IMR-90 (cell line): Measurements from ENCODE around the gene RFC2. TPM values are rescaled to one million over a fixed set of nuclear protein-coding genes. Genes with fewer than 3 reads are reported as not detected.
A peak's percentile ranks its signal among the peaks of the same experiment; 100 is the strongest.

ENCODE experiments used
- ATAC-seq: fragments of 200-7000 bp; cut with Tn5 transposase; 2 replicates; pipeline ENCODE4 v1.9.1; 2020; ENCODE audit warnings: low read depth, mild to moderate bottlenecking, moderate library complexity
- BruUV-seq: library from RNA; stranded (reverse); fragments of 400-500 nt; replicated peaks from 2 replicates; lab custom pipeline; 2021; lab: Mats Ljungman, UMichigan
- CTCF ChIA-PET: fragments of 300-600 bp; formaldehyde crosslinking; extraction: SDS; loops from one replicate; lab custom pipeline; 2021; ENCODE audit warnings: antibody characterized with exemption; lab: Yijun Ruan, JAX
- POLR2A ChIA-PET: fragments of 300-600 bp; sonication (Branson Sonifier 250); formaldehyde crosslinking; loops from one replicate; lab custom pipeline; 2022; ENCODE audit warnings: antibody characterized with exemption; ENCODE audit not compliant: unreplicated experiment; lab: Charles Lee
- DNase-seq: peaks from one replicate; pipeline ENCODE4 v3.0.0; 2013
- H2AFZ ChIP-seq: replicated peaks from 2 replicates; pipeline ENCODE3; 2013; ENCODE audit warnings: low read length, mild to moderate bottlenecking; ENCODE audit not compliant: poor library complexity
- H2AK5ac ChIP-seq: 2 replicates; pipeline ENCODE4 v1.6.1; 2013; ENCODE audit warnings: low read depth, low read length, inconsistent platforms
- H2AK9ac ChIP-seq: replicated peaks from 2 replicates; pipeline ENCODE3; 2013; ENCODE audit warnings: mild to moderate bottlenecking, low read depth, low read length, moderate library complexity; ENCODE audit not compliant: poor library complexity
- H2BK120ac ChIP-seq: 2 replicates; pipeline ENCODE4 v1.6.1; 2013; ENCODE audit warnings: low read depth, low read length, inconsistent platforms
- H2BK15ac ChIP-seq: 3 replicates; pipeline ENCODE4 v1.6.1; 2013; ENCODE audit warnings: low read depth, low read length, inconsistent platforms
- H2BK20ac ChIP-seq: 2 replicates; pipeline ENCODE4 v1.6.1; 2013; ENCODE audit warnings: low read depth, mild to moderate bottlenecking, inconsistent platforms, low read length, moderate library complexity
- H2BK5ac ChIP-seq: 2 replicates; pipeline ENCODE4 v1.6.1; 2013; ENCODE audit warnings: mild to moderate bottlenecking, low read depth, low read length, inconsistent platforms; ENCODE audit not compliant: poor library complexity, severe bottlenecking
- H3K14ac ChIP-seq: replicated peaks from 2 replicates; pipeline ENCODE4 v1.6.1; 2013; ENCODE audit warnings: low read depth, low read length, inconsistent platforms
- H3K18ac ChIP-seq: 2 replicates; pipeline ENCODE4 v1.6.1; 2013; ENCODE audit warnings: low read depth, low read length, control low read depth
- H3K23ac ChIP-seq: 2 replicates; pipeline ENCODE4 v1.6.1; 2013; ENCODE audit warnings: low read depth, low read length, inconsistent platforms
- H3K27ac ChIP-seq: 2 replicates; pipeline ENCODE4 v1.5.1; 2013; ENCODE audit warnings: mild to moderate bottlenecking, control low read depth, low read length; ENCODE audit not compliant: insufficient read depth
- H3K27me3 ChIP-seq: 2 replicates; pipeline ENCODE4 v1.6.1; 2013; ENCODE audit warnings: low read length; ENCODE audit not compliant: control insufficient read depth, insufficient read depth
- H3K36me3 ChIP-seq: 2 replicates; pipeline ENCODE4 v1.6.1; 2013; ENCODE audit warnings: low read length, mixed read lengths; ENCODE audit not compliant: control insufficient read depth, insufficient read depth
- H3K4ac ChIP-seq: 2 replicates; pipeline ENCODE4 v1.6.1; 2013; ENCODE audit warnings: low read depth, low read length, inconsistent platforms
- H3K4me1 ChIP-seq: 2 replicates; pipeline ENCODE4 v1.6.1; 2013; ENCODE audit warnings: low read length, mixed read lengths; ENCODE audit not compliant: control insufficient read depth, insufficient read depth
- H3K4me2 ChIP-seq: 2 replicates; pipeline ENCODE4 v1.6.1; 2013; ENCODE audit warnings: low read depth, mild to moderate bottlenecking, control low read depth, low read length, moderate library complexity
- H3K4me3 ChIP-seq: 2 replicates; pipeline ENCODE4 v1.5.1; 2013; ENCODE audit warnings: low read depth, mild to moderate bottlenecking, control low read depth, low read length, moderate library complexity; ENCODE audit not compliant: insufficient read depth
- H3K56ac ChIP-seq: 2 replicates; pipeline ENCODE4 v1.6.1; 2013; ENCODE audit warnings: low read length, inconsistent platforms; ENCODE audit not compliant: insufficient read depth; ENCODE audit errors: extremely low read depth
- H3K79me1 ChIP-seq, 2 experiments: 2 replicates each; pipeline ENCODE4 v1.6.1; 2013; ENCODE audit warnings: low read length in 2 of 2, inconsistent platforms in 1 of 2, low read depth in 1 of 2
- H3K9ac ChIP-seq: 2 replicates; pipeline ENCODE4 v1.6.1; 2013; ENCODE audit warnings: low read depth, low read length, control low read depth
- H3K9me1 ChIP-seq: 2 replicates; pipeline ENCODE4 v1.6.1; 2013; ENCODE audit warnings: low read length, inconsistent platforms; ENCODE audit not compliant: insufficient read depth
- H3K9me3 ChIP-seq: 2 replicates; pipeline ENCODE4 v1.6.1; 2013; ENCODE audit warnings: low read length; ENCODE audit not compliant: control insufficient read depth, insufficient read depth
- H4K20me1 ChIP-seq: 2 replicates; pipeline ENCODE4 v1.6.1; 2013; ENCODE audit warnings: low read length, inconsistent platforms; ENCODE audit not compliant: insufficient read depth
- H4K5ac ChIP-seq: 2 replicates; pipeline ENCODE4 v1.6.1; 2013; ENCODE audit warnings: mild to moderate bottlenecking, low read depth, low read length, control low read depth
- H4K8ac ChIP-seq, 2 experiments: 2 replicates each; pipeline ENCODE4 v1.6.1; 2013; ENCODE audit warnings: low read depth in 2 of 2, low read length in 2 of 2, control low read depth in 1 of 2, inconsistent platforms in 1 of 2
- H4K91ac ChIP-seq: 2 replicates; pipeline ENCODE4 v1.6.1; 2013; ENCODE audit warnings: low read depth, low read length, inconsistent platforms; ENCODE audit not compliant: insufficient read depth
- BHLHE40 ChIP-seq: fragments of 150-350 bp; IDR thresholded peaks from 2 replicates; pipeline ENCODE4 v1.6.1; 2016; ENCODE audit warnings: mild to moderate bottlenecking, low read depth, low read length
- CEBPB ChIP-seq: IDR thresholded peaks from 2 replicates; pipeline ENCODE4 v1.6.1; 2012; ENCODE audit warnings: low read depth, low read length, improper control_type of control experiment
- RAD21 ChIP-seq: IDR thresholded peaks from 2 replicates; pipeline ENCODE4 v1.6.1; 2012; ENCODE audit warnings: low read length, improper control_type of control experiment
- RCOR1 ChIP-seq: IDR thresholded peaks from 2 replicates; pipeline ENCODE4 v1.6.1; 2012; ENCODE audit warnings: mild to moderate bottlenecking, low read length, improper control_type of control experiment; ENCODE audit not compliant: insufficient replicate concordance
- USF2 ChIP-seq: fragments of 150-350 bp; IDR thresholded peaks from 2 replicates; pipeline ENCODE4 v1.6.1; 2017; ENCODE audit warnings: mild to moderate bottlenecking, antibody characterized with exemption, low read length, low read depth
- WGBS, 2 experiments: methylation state at CpG; one replicate each; pipeline versions ENCODE4 v1.1.5 to v1.1.7; 2013; ENCODE audit warnings: missing lambda C conversion rate in 2 of 2; ENCODE audit not compliant: insufficient read length in 1 of 2; ENCODE audit errors: extremely low coverage in 2 of 2; 5-methylcytosine and 5-hydroxymethylcytosine counted together
- dilution Hi-C: fragments of 300-500 bp; cut with HindIII; formaldehyde crosslinking; loops from one replicate; pipeline ENCODE4 v1.14.3; 2018; ENCODE audit warnings: low sequenced_read_pairs; ENCODE audit not compliant: unreplicated experiment
- in situ Hi-C: fragments of 300-500 bp; cut with MboI; formaldehyde crosslinking; loops from 3 replicates; pipeline ENCODE4 v1.14.3; 2019; ENCODE audit warnings: low sequenced_read_pairs, inconsistent platforms, mixed read lengths
- intact Hi-C: fragments of 100-400 bp; cut with micrococcal nuclease; formaldehyde crosslinking; loops from 2 replicates; pipeline ENCODE4 v1.10.0; 2022
- polyA plus RNA-seq, 3 experiments: library from polyadenylated mRNA; depleted of rRNA; stranded (reverse); fragments of >200 nt; gene quantifications; 2 replicates each; pipeline ENCODE4 v1.2.3, GENCODE V29; 2012; ENCODE audit warnings: low replicate concordance in 1 of 3
- total RNA-seq: library from RNA; depleted of rRNA; stranded (reverse); fragments of >200 nt; gene quantifications from 2 replicates; pipeline ENCODE4 v1.2.3, GENCODE V29; 2012

Gene RFC2
- total and polyA plus RNA-seq, 2 of the 4 experiments (the other 2 are of a cell fraction): 25.2 to 37.8 TPM

DNA sequence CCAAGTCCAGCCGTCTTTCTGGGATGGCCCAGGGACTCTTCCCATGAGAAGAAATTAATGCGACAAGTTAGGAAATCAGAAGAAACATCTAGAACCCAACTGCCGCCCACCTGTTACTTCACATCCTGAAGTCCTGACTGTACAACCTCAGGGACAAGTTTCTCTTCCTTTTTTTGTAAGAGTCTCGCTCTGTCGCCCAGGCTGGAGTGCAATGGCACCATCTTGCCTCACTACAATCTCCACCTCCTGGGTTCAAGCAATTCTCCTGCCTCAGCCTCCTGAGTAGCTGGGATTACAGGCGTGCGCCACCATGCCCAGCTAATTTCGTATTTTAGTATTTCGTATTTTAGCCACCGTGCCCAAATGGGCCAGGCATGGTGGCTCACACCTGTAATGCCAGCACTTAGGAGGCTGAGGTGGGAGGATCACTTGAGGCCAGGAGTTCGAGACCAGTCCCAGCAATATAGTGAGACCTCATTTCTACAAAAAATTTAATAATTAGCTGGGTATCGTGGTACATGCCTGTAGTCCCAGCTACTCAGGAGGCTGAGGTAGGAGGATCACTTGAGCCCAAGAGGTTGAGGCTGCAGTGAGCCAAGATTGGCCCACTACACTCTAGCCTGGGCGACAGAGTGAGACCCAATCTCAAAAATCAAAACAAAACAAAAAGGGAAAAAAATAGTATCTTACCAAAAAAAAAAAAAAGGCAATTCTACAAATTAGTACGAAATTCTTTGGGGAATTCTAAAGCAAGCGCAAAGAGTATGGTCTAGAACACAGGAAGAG lies 23.6 kb downstream of the RFC2 start:
- WGBS, 2 experiments: 100% methylated on average over 1 of the region's 15 CpGs; no CpG with 5 or more reads in 1 of the 2 experiments
- Histone ChIP-seq H2AK5ac (0 out of 2 replicates have a peak overlapping the region, but pooled peaks have one; percentile 39), H2BK20ac (no peak overlapping the region), H3K36me3 (peaks cover 19% of the 10 kb centered on the region), H3K4me3 (no peak overlapping the region), H3K23ac (no peak overlapping the region), H3K9me3 (no peaks in the 10 kb centered on the region), H3K27me3 (no peaks in the 10 kb centered on the region), H2AK9ac (no peak overlapping the region), H2AFZ (no peak overlapping the region), H2BK5ac (no peak overlapping the region), H4K91ac (no peak overlapping the region), H2BK120ac (no peak overlapping the region), H3K27ac (no peak overlapping the region), H4K8ac (no peak overlapping the region), H3K4me2 (no peak overlapping the region), H4K5ac (no peak overlapping the region), H3K56ac (no peak overlapping the region), H3K4ac (no peak overlapping the region), H3K79me1 (peaks cover 0 to 6% of the 10 kb centered on the region in 2 experiments; a peak in 1 of 4 replicates), H3K18ac (no peak overlapping the region), H4K20me1 (peaks cover 17% of the 10 kb centered on the region), H3K4me1 (peaks cover 9% of the 10 kb centered on the region), H3K9ac (no peak overlapping the region), H3K9me1 (peaks cover 10% of the 10 kb centered on the region), H3K14ac (no peak overlapping the region), H2BK15ac (no peak overlapping the region)
- ChIA-PET POLR2A (no interaction called here), CTCF (no interaction called here)
- intact Hi-C loops: no loop called here
- no peak for ATAC-seq
- no TSS peak for BruUV-seq
- dilution Hi-C loops: no loop called here
- no peak for DNase-seq
- in situ Hi-C loops: loop anchor here (25.0 kb wide), 1 partner anchor 132 kb away; no protein-coding TSS in a partner anchor
- TF ChIP-seq BHLHE40: no peak
- no peak for TF ChIP-seq CEBPB
- TF ChIP-seq RAD21: no peak
- TF ChIP-seq RCOR1: no peak
- TF ChIP-seq USF2: no peak
